ENCODE measurements around the gene KIF26B. TPM values are rescaled to one million over a fixed set of nuclear protein-coding genes. Genes with fewer than 3 reads are reported as not detected.
A peak's percentile ranks its signal among the peaks of the same experiment; 100 is the strongest.

The KIF26B gene
- total and polyA plus RNA-seq, 10 of the 15 experiments (the other 5 are each of a cell fraction or from before 2014, with no cell fraction given) = 0.35 to 11.6 (median 2.2) TPM

- Histone ChIP-seq H3K4me1 (ENCODE audit: control insufficient read depth, insufficient read depth, low read length) (no peaks in the 10 kb centered on the region), H3K9me3 (replicated peaks; ENCODE audit: control insufficient read depth, insufficient read depth, low read length) (no peaks in the 10 kb centered on the region), H3K27me3 (replicated peaks in 1 of 2; ENCODE audit: control insufficient read depth in 2 of 2, insufficient read depth in 2 of 2, low read length in 1 of 2) (no peaks in the 10 kb centered on the region), H3K27ac (ENCODE audit: control insufficient read depth, insufficient read depth) (no peak overlapping the region), H3K36me3 (ENCODE audit: control insufficient read depth in 2 of 2, insufficient read depth in 2 of 2, low read length in 1 of 2) (no peaks in the 10 kb centered on the region), H3K79me2 (ENCODE audit: control insufficient read depth, insufficient read depth, low read length) (no peaks in the 10 kb centered on the region), H3K4me3 (no peak overlapping the region), H2AFZ (ENCODE audit: control insufficient read depth, low read depth, low read length) (no peak overlapping the region), H4K20me1 (ENCODE audit: control insufficient read depth, insufficient read depth) (no peaks in the 10 kb centered on the region), H3K4me2 (ENCODE audit: control insufficient read depth, insufficient read depth) (no peak overlapping the region), H3K9ac (ENCODE audit: control insufficient read depth, insufficient read depth, low read length) (no peak overlapping the region)
- CTCF ChIA-PET = no interaction called here
- in situ Hi-C loops (cut with MboI) (no loop called here), intact Hi-C loops (cut with micrococcal nuclease; ENCODE audit: unreplicated experiment) (no loop called here)
- SMC1A ChIA-PET (ENCODE audit: uncharacterized antibody, unreplicated experiment) = no interaction called here
- RAD21 ChIA-PET (ENCODE audit: unreplicated experiment) = no interaction called here
- ATAC-seq (no peak), DNase-seq (ENCODE audit: low read depth, low spot score) (no peak), FAIRE-seq (peak; percentile 13)
- BruUV-seq (replicated peaks) = no TSS peak
- no peak for TF ChIP-seq ZNF207 (IDR thresholded peaks at IDR 0.05; ENCODE audit: borderline replicate concordance)
- TF ChIP-seq MLLT1 (IDR thresholded peaks at IDR 0.05) = no peak
- no peak for TF ChIP-seq ZNF24 (IDR thresholded peaks at IDR 0.05)
- TF ChIP-seq ZBTB40 (IDR thresholded peaks at IDR 0.05; ENCODE audit: borderline replicate concordance) = no peak
- TF ChIP-seq RUNX3 (IDR thresholded peaks at IDR 0.05; ENCODE audit: low read length) = no peak
- no peak for TF ChIP-seq SIX5 (IDR thresholded peaks at IDR 0.05; ENCODE audit: low read depth, low read length, severe bottlenecking)
- no peak for TF ChIP-seq POLR2AphosphoS2 (IDR thresholded peaks at IDR 0.05; ENCODE audit: low read depth, low read length)
- no peak for TF ChIP-seq GATAD2B (conservative IDR thresholded peaks at IDR 0.05; ENCODE audit: low read depth)
- TF ChIP-seq PAX8 (IDR thresholded peaks at IDR 0.05) = no peak
- 53% methylated on average over 14 of the region's 14 CpGs for WGBS (ENCODE audit: insufficient coverage, insufficient replicate concordance, low lambda C conversion rate, missing lambda C conversion rate)
- POLR2A ChIA-PET = interaction anchor here (0.6 kb wide), 1 partner anchor 396 kb away, joined by 4 read pairs; no protein-coding TSS in a partner anchor
Measured at GRCh38 chr1:245411245-245412036, 256.7 kb downstream of the KIF26B start.
